HG02642 (cell line): Measurements from ENCODE around the gene CRYGB.
"Not testable (repeated sequence)": the region's sequence is repeated elsewhere in the genome, so short reads cannot be mapped to it uniquely, and the experiment has no call there.

Experiments used
- ATAC-seq: cut with Tn5 transposase; IDR thresholded peaks from one replicate; pipeline ENCODE4 v1.9.1; 2021; ENCODE audit warnings: mild to moderate bottlenecking; ENCODE audit not compliant: unreplicated experiment, poor library complexity

CRYGB gene

DNA sequence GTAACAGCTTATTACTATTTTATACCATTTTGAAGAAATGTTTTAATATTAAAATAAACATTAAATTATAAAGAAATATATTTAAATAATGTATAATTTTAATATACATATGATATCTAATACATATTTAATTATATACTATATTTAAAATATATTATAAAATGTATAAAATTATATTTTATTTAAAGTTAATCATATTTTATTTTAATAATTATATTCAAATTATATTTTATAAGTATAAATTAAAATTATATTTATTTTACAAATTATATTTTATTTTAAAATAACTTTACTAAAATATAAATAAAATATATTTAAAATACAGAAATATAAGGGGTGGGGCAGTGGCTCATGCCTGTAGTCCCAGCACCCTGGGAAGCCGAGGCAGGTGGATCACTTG is 23.7 kb downstream of the CRYGB start:
- no peak for ATAC-seq

DNA sequence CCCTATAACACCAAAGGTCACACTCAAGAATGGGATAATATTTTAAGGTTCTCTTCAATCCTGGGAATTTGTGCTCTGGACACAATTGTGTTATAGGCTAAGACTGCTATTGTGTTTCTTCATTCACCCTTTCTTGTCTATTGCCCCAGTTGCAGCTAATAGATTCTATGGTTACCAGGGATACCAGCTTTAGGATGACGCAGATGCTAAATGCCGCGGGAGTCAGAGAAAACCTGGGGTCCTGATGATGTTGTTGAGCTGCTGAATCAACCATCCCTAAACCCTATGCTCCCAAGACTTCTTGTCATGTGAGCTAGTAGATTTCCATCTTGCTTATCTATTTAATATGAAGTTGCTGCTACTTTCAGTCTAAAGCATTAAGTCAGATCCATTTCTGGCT is 27.0 kb downstream of the CRYGB start:
- ATAC-seq: no peak

DNA sequence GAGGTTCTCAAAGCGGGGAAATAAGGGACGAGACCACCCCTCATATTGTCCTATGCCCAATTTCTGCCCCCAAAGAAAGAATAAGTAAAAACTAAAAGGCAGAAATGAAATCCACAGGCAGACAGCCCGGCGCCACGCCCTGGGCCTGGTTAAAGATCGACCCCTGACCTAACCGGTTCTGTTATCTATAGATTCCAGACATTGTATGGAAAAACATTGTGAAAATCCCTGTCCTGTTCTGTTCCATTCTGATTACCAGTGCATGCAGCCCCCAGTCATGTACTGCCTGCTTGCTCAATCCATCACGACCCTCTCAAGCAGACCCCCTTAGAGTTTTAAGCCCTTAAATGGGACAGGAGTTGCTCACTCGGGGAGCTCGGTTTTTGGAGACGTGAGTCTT is 28.6 kb downstream of the CRYGB start:
- ATAC-seq: not testable (repeated sequence)

DNA sequence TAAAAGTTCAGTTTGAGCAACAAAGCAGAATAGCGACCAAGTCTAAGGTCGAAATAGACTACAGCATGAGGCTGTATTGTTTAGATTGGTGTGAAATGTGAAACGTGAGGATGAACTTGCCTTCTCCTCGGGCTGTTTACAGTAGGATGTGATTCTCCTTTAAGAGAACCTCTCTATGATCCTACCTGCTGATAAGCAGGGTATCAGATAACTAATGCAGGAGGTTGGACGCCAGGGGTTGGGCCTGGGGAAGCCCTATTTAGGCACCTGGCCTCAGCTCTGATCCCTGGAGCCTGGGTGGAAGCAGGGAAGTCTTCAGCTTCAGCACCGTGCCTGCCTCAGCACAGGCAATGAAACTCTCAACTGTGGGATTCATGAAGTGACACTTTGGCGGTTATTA is 33.0 kb downstream of the CRYGB start:
- ATAC-seq: no peak

DNA sequence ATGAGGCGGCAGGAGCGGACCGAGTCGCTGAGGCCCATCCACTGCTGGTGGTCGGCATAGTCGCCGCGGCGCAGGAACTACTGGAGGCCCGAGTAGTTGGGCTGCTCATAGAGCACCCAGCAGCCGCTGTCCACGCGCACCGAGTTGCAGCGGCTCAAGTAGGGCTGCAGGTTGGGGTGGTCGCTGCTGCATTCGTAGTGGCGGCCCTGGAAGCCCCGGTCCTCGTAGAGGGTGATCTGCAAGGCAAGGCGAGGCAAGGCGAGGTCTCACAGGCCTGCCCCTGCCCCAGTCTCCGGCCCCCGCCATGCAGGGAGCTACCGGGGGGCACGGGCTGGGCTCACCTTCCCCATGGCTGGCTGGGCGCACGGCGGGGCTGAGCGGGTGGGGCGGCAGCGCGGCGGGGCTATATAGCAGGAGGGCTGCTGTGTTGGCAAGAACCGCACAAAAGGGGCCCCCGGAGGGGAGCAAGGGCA is 33.6 kb downstream of the CRYGB start:
- ATAC-seq: not testable (repeated sequence)

DNA sequence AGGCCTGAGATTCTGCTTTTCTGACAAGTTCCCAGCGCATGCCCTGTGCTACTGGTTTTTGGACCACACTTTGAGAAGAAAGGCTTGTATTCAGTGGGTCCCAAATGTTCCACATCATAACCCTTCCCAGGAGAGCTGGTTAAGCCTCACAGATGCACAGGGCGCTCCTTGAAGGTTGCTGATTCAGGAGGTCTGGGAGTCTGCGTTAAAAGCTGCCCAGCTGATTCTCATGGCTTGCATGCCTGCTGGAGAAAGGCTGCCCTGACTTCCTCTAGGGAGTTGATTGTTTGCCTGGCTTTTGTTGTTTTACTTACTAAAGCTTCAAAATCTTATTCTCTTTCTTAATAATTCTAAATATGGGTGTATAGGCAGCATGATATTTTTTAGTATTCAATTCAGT is 42.3 kb downstream of the CRYGB start:
- ATAC-seq: no peak

DNA sequence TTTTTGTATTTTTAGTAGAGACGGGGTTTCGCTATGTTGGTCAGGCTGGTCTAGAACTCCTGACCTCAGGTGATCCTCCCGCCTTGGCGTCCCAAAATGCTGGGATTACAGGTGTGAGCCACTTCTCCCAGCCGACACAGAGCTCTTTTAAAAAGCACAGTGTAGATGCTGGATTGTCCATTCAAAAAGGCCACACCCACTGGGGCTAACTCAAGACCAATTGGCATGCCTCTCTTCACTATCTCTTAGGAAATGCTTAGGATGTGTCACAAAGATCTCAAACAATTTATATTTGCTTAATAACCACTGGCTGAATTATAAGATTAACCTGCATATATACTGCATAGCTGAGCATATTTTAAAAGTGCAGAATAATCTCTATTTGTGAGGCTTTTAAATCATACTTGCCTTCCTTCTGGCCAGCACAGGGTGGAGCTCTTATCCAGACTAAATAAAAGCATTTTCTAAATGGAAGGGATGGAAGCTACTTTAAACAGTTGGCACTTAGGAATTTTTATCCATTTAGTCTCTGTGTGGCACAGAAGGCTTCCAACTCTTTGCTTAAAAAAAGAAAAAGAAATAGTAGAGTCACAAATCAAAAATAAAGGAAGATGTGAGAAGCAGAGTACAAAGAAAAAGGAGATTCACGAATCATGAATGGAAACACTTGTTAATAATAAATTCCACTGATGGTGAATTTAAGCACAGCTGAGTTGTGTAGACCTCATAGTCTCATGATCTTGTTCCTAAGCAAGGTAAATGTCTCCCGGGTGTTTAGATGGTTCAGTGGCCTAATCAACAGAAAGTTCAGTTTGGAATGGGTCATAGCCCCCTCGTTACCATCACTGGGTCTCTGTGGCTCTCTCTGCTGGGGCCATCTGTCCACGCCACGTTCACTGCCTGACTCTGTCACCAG is 44.0 kb downstream of the CRYGB start:
- no peak for ATAC-seq

DNA sequence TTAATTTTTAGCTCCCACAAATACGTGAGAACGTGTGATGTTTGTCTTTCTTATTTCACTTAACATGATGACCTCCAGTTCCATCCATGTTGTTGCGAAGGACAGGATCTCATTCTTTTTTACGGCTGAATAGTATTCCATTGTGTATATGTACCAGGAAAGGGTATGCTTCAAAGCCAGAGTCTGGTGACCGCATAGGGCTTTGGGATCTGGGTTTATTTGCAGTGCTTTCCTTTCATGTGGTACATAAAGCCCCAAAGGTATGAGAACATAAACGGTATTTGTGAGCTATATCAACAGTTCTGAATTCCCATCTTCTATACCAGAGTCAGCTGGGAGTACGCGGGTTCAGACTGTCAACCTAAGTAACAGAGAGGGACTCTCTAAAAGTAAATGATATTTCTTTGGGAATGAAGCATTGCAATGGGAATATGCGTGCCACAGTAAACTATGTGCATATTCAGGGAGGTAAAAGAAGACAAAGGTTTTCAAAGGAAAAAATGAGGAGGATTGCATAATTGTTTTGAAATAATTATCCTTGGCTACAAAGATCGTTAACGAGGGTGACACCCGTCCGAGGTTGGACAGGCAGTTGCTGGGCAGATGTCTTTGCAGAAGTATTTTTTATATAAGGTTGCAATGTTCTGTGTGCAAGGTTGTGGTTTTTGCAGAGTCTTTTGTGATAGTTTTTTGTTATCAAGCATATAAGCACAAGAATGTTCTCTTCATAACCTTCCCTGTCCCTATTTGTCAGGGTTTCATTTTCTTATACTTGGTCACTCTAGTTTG is 46.1 kb downstream of the CRYGB start:
- ATAC-seq: no peak

DNA sequence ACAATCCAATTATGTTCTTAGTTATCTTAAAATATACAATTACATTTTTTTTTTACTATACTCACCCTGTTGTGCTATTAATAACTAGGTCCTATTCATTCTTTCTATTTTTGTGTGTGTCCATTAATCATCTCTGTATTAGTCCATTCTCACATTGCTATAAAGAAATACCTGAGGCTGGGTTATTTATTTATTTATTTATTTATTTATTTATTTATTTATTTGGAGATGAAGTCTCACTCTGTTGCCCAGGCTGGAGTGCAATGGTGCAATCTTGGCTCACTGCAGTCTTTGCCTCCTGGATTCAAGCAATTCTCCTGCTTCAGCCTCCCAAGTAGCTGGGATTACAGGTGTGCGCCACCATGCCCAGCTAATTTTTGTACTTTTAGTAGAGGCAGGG is 47.3 kb downstream of the CRYGB start:
- not testable (repeated sequence) for ATAC-seq

DNA sequence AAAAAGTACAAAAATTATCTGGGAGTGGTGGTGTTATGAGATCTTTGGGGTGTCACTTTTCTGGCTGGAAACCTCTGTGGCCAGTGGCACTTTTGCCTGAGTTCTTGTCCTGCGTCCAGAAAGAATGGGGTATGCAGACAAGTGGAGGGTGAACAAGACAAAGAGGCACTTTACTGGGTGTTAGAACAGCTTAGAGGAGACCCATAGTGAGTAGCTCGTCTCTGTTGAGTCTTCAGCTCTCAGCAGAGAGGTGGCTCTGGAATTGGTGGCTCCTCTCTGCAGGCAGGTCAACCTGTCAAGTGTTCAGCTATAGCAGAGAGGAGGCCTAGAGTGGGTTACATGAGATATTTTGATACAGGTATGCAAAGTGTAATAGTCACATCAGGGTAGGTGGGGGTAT is 47.7 kb downstream of the CRYGB start:
- no peak for ATAC-seq

DNA sequence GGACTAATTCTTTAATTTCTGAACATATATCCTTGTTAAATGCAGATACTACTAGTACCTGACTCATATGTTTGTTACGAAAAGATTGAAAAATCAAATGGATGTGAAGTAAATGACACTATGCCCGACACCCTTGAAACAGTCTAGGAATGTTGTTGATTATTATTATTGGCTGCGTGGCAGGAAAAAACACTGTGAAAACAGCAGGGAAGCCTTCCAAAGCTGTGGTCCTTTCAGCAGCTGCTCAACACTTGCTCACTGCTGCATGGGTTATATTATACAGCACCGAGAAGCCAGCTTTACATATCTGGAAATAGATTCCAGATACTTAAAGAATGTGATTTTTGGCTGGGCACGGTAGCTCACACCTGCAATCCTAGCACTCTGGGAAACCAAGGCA is 48.2 kb downstream of the CRYGB start:
- no peak for ATAC-seq

DNA sequence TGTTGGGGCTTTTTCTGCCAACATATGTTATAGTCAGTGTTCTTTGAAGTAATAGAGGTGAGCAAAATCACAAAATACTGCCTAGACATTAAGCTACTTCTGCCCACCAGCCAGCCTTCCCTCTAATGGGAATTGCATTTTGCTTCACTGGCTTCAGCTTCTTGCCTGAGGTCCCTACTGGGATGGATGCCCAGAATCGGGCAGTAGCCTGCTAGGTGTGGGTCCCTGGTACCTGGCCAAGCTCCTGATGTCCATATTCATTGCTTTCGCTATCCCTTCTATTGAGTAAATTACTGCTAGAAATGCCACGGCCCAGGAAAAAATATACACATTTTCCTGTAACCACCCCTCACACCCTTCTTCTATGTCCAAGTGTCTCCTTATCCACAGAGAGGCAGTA is 48.6 kb downstream of the CRYGB start:
- ATAC-seq: no peak

DNA sequence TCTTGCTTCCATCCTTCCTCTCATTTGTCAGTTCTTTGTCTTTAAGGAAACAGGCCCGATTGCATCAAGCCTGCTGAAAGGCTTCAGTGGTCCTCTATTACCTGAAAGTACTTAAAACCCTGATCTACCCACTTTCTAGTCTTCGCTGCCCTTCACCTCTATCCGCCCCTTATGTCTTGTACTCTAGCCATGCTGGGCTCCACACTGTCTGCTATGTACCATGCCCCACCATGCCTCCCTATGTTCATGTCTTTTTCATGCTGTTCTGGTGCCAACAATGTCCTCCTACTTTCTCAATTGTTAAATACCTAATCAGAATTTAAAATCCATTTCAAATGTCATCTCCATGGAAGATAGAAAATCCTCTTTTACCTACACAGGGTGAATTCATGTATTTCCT is 49.9 kb downstream of the CRYGB start:
- ATAC-seq: no peak

DNA sequence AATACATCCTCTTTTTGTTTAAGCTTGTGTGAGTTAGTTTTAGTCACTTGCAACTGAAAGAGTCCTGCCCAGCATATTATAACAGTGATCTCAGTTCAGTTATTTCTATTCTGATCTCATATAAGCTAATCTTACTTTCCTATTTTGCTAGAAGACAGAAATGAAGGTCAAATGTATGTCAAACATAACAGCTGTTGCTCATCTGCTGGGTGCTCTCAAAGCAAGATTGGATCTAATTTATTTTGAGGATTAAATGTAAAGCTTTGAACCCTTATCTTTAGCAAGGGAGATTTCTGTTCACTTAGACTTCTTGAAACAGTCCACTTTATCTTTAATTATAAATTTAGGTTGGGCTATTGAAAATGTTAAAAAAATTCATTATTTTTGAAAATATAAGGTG is 52.8 kb downstream of the CRYGB start:
- no peak for ATAC-seq
